Lower leg skin (tissue), 3 donors: ENCODE data around the gene DMD.

Experiments used
- POLR2A ChIP-seq, 2 donors: fragments of 450-650 bp; IDR thresholded peaks; one replicate each; pipeline ENCODE4 v1.6.1; 2016 to 2017; ENCODE audit warnings: antibody characterized with exemption in 2 of 2, mild to moderate bottlenecking in 1 of 2, moderate library complexity in 1 of 2
- TF ChIP-seq, protein P1 (sequence below), 3 donors: fragments of 450-650 bp; IDR thresholded peaks; one replicate each; pipeline ENCODE4 v1.5.1; 2016; ENCODE audit warnings: antibody characterized with exemption in 3 of 3, mild to moderate bottlenecking in 3 of 3, moderate library complexity in 2 of 3

DNA sequence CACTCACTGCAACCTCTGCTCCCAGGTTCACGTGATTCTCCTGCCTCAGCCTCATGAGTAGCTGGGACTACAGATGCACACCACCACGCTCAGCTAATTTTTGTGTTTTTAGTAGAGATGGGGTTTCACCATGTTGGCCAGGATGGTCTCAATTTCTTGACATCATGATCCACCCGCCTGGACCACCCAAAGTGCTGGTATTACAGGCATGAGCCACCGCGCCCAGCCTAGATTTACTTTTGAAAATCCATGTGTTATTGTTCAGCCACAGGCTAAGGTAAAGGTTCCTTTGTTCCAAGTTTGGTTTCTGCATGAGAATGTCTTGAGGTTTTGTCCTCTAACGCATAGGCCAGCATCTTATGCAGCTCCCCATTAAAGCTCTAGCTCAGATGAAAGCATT is 371.6 kb downstream of the DMD start:
- TF ChIP-seq, protein P1, sequence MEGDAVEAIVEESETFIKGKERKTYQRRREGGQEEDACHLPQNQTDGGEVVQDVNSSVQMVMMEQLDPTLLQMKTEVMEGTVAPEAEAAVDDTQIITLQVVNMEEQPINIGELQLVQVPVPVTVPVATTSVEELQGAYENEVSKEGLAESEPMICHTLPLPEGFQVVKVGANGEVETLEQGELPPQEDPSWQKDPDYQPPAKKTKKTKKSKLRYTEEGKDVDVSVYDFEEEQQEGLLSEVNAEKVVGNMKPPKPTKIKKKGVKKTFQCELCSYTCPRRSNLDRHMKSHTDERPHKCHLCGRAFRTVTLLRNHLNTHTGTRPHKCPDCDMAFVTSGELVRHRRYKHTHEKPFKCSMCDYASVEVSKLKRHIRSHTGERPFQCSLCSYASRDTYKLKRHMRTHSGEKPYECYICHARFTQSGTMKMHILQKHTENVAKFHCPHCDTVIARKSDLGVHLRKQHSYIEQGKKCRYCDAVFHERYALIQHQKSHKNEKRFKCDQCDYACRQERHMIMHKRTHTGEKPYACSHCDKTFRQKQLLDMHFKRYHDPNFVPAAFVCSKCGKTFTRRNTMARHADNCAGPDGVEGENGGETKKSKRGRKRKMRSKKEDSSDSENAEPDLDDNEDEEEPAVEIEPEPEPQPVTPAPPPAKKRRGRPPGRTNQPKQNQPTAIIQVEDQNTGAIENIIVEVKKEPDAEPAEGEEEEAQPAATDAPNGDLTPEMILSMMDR (IDR thresholded peaks at IDR 0.05) = no peak
- no peak for TF ChIP-seq POLR2A (IDR thresholded peaks at IDR 0.05)
